ENCODE results near the gene PKP3.
"Not testable (repeated sequence)": the region's sequence is repeated elsewhere in the genome, so short reads cannot be mapped to it uniquely, and the experiment has no call there.

Gene PKP3

GRCh38 chr11:433111-433510, 39.1 kb downstream of the PKP3 start:
- TF ChIP-seq ZFX (IDR thresholded peaks at IDR 0.05) = no peak
- no peak for TF ChIP-seq CTCF (conservative IDR thresholded peaks at IDR 0.05)

DNA sequence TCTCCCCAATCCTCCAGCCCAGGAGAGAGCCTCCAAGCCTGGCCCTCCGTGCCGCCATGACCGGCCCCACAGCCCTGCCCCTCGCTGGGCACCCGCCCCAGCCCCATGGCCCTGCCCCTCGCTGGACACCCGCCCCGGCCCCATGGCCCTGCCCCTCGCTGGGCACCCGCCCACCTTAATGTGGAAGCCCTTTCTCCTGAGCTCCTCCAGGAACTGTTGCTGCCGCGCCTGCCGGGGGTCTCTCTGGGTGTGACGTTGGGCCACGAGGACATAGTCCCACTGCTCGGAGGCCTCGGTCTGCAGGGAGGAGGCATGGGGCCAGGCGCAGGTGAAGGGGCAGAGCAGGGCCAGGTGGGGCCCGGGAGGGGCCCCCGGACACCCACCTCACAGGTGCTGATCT, 39.6 kb downstream of the PKP3 start:
- TF ChIP-seq CTCF (conservative IDR thresholded peaks at IDR 0.05) (no peak), ZFX (IDR thresholded peaks at IDR 0.05) (no peak)
- no peak overlapping the region for H3K27ac ChIP-seq

More at GRCh38 chr11:433111-433510, 39.1 kb downstream of the PKP3 start:
- H3K27ac ChIP-seq = no peak overlapping the region

DNA sequence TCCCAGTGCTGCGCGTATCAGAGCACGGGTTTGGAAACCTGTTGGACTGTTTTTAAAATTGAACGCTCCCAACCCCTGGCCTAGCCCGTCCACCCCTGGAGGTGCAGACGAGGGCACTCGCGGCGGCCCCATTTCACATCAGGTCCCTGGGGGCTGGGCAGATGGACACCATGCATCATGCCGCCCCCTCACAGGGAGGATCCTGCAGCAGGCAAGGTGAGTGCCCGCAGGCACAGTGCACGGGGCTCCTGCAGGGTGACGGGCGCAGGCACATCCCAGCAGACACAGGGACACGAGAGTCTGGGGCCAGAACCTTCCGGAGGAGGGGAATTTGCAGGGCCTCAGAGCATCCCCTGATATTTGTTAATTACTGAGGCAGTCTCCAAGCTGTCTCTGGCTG, 40.5 kb downstream of the PKP3 start:
- TF ChIP-seq ZFX (IDR thresholded peaks at IDR 0.05) (no peak), CTCF (conservative IDR thresholded peaks at IDR 0.05) (no peak)
- H3K27ac ChIP-seq = no peak overlapping the region

DNA sequence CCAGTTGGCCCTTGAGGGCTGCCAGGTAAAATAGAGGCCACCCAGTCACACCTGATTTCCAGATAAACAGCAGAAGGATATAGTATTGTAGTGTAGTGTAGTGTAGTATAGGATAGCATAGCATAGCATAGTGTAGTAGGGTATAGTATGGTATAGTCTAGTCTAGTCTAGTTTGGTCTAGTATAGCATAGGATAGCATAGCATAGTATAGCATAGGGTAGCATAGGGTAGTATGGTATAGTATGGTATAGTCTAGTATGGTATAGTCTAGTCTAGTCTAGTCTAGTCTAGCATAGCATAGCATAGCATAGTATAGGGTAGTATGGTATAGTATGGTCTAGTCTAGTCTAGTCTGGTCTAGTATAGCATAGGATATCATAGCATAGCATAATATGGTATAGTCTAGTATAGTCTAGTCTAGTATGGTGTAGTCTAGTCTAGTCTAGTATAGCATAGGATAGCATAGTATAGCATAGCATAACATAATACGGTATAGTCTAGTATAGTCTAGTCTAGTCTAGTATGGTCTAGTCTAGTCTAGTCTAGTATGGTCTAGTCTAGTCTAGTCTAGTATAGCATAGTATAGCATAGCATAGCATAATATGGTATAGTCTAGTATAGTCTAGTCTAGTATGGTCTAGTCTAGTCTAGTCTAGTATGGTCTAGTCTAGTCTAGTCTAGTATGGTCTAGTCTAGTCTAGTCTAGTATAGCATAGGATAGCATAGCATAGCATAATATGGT, 41.2 kb downstream of the PKP3 start:
- H3K27ac ChIP-seq = not testable (repeated sequence)

DNA sequence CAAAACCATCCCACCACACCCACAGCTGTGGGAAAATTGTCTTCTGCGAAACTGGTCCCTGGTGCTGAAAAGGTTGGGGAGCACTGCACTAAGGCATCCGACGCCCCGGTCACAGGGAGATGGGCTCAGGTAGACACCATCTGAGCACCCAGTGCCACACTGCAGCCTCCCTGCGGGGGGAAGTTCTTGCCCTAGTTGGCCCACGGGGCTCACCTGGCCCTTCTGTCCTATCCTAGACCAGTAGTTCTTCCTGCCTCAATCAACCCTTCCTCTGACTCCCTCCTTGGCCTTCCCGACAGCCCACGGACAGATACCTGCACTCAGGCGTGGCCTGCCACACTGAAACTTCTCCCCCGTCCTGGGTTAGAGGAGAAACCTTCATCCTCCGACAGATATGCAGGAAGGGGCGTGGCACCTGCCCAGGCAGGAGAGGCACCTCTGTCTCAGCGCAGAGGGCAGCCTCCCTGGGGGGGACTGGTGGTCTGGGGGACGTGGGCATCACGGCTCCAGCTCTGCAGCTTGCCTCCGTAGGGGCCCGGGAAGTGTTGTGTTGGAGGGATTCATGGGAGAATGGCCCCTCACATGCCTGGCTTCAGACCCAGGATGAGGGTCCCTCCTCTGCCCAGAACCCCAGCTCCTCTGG, 43.3 kb downstream of the PKP3 start:
- TF ChIP-seq CTCF (conservative IDR thresholded peaks at IDR 0.05) (no peak), ZFX (IDR thresholded peaks at IDR 0.05) (no peak)

DNA sequence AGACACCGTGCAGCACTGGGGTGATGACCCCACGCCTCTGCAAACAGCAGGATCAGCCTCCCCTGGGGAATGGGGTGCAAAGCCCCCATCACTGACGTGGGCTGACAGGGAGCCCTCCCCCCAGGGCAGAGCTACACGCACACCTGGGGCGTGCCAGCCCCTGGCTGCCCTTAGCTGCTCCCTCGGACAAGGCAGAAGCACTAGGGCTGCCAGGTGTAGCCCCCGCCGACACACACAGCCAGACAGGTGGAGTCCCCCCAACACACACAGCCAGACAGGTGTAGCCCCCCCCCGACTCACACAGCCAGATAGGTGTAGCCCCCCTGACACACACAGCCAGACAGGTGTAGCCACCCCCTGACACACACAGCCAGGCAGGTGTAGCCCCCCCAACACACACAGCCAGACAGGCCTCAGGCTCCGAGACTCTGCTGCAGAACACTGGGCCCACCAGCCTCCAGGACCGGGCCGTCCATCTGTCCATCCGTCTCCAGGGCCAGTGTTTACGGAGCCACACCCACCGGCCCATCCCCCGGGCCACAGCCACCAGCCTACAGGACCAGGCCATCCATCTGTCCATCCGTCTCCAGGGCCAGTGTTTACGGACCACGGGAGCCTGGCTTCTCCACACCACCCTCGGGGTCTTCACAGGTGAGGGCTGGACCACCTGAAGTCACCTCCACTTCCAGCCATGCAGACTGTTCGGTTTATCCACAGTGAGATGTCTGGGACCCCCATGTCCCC, 44.3 kb downstream of the PKP3 start:
- H3K27ac ChIP-seq = no peak overlapping the region
- TF ChIP-seq CTCF (conservative IDR thresholded peaks at IDR 0.05) (no peak), ZFX (IDR thresholded peaks at IDR 0.05) (no peak)

More for the DNA sequence above, 43.3 kb downstream of the PKP3 start:
- no peak overlapping the region for H3K27ac ChIP-seq

- no peak for TF ChIP-seq ZFX (IDR thresholded peaks at IDR 0.05)
- TF ChIP-seq CTCF (conservative IDR thresholded peaks at IDR 0.05) = no peak
- no peak overlapping the region for H3K27ac ChIP-seq
Measured at GRCh38 chr11:439315-440064, 45.5 kb downstream of the PKP3 start.
